Measurements from ENCODE around the gene FBXO38. TPM values are rescaled to one million over a fixed set of nuclear protein-coding genes. Genes with fewer than 3 reads are reported as not detected.

FBXO38 gene
- total RNA-seq, 1 experiment from 2014 or later: 35.8 TPM

DNA sequence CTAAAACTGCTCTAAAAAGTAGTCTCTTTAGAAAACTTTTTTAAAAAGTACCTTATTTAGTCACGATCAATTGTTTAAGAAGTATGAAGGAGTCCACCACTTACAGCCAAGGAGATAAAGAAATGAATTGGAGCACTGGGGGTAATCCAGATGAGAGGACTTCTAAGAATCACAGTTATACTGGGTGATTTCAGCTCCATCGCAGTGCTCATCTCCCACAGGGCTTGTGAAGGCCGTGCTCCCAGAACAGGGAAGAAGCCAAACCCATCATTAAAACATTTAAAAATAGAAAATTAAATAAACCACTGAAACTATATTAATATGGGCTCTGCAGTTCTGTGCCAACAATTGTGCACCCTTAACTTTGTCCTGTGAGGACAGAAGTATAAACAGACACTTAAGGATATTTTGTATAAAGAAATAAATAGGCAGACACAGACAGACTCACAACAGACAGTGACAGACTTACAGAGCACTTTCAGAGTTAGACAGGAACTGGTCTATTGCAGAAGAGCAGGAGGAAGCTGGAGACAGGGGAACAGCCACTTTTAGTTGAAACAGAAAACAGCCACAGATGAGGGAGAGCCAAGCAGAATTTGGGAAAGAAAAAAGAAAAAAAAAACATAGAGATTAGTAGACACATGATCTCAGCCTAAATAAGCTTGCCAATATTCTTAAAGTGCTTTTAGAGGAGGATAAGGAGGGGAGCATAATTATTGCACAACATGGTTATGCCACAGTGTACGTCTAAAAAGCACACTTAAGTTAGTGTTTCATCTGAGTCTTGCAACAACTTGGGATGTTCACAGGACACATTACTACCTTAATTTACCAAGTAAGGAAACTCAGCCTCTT is 81.8 kb downstream of the FBXO38 start:
- ChIA-PET POLR2A (no interaction called here), CTCF (interaction anchor here (1.5 kb wide), 1 partner anchor 265 kb away, joined by 6 read pairs; no protein-coding TSS in a partner anchor)
- Mint-ChIP-seq H3K4me1 (no peaks in the 10 kb centered on the region), H3K9me3 (no peaks in the 10 kb centered on the region), H3K36me3 (no peaks in the 10 kb centered on the region), H3K4me3 (no peak overlapping the region), H3K27ac (no peak overlapping the region), H3K27me3 (ENCODE audit: low read depth) (no peaks in the 10 kb centered on the region; the same call in 1 of the 2 replicates)
- ATAC-seq (no peak), DNase-seq (ENCODE audit: low spot score) (no peak)
- TF ChIP-seq TEAD4 (CRISPR knock-in tag; IDR thresholded peaks at IDR 0.05) (no peak), SMAD3 (CRISPR knock-in tag; IDR thresholded peaks at IDR 0.05; ENCODE audit: borderline replicate concordance) (no peak), MYBL2 (CRISPR knock-in tag; IDR thresholded peaks at IDR 0.05) (no peak)
- TF ChIP-seq, protein P1, sequence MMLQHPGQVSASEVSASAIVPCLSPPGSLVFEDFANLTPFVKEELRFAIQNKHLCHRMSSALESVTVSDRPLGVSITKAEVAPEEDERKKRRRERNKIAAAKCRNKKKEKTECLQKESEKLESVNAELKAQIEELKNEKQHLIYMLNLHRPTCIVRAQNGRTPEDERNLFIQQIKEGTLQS (CRISPR knock-in tag; conservative IDR thresholded peaks at IDR 0.05): no peak
- TF ChIP-seq, protein P2, sequence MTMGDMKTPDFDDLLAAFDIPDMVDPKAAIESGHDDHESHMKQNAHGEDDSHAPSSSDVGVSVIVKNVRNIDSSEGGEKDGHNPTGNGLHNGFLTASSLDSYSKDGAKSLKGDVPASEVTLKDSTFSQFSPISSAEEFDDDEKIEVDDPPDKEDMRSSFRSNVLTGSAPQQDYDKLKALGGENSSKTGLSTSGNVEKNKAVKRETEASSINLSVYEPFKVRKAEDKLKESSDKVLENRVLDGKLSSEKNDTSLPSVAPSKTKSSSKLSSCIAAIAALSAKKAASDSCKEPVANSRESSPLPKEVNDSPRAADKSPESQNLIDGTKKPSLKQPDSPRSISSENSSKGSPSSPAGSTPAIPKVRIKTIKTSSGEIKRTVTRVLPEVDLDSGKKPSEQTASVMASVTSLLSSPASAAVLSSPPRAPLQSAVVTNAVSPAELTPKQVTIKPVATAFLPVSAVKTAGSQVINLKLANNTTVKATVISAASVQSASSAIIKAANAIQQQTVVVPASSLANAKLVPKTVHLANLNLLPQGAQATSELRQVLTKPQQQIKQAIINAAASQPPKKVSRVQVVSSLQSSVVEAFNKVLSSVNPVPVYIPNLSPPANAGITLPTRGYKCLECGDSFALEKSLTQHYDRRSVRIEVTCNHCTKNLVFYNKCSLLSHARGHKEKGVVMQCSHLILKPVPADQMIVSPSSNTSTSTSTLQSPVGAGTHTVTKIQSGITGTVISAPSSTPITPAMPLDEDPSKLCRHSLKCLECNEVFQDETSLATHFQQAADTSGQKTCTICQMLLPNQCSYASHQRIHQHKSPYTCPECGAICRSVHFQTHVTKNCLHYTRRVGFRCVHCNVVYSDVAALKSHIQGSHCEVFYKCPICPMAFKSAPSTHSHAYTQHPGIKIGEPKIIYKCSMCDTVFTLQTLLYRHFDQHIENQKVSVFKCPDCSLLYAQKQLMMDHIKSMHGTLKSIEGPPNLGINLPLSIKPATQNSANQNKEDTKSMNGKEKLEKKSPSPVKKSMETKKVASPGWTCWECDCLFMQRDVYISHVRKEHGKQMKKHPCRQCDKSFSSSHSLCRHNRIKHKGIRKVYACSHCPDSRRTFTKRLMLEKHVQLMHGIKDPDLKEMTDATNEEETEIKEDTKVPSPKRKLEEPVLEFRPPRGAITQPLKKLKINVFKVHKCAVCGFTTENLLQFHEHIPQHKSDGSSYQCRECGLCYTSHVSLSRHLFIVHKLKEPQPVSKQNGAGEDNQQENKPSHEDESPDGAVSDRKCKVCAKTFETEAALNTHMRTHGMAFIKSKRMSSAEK (CRISPR knock-in tag; IDR thresholded peaks at IDR 0.05; ENCODE audit: borderline replicate concordance): no peak

DNA sequence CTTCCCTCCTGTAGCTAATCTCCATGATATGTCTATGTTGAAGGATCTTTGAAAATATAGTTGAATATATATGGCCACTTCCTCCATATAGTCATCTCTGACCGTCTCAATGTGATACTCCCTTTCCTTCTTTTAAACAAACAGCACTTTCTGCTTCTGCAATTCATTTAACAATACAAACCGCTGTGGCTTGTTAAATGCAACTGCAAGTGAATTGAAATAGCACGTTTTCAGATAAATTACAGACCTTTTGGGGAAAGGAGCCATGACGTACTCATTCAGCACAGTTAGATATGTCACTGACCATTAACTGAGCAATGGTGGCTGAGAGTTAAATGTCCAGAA is 82.5 kb downstream of the FBXO38 start:
- TF ChIP-seq, protein P3, sequence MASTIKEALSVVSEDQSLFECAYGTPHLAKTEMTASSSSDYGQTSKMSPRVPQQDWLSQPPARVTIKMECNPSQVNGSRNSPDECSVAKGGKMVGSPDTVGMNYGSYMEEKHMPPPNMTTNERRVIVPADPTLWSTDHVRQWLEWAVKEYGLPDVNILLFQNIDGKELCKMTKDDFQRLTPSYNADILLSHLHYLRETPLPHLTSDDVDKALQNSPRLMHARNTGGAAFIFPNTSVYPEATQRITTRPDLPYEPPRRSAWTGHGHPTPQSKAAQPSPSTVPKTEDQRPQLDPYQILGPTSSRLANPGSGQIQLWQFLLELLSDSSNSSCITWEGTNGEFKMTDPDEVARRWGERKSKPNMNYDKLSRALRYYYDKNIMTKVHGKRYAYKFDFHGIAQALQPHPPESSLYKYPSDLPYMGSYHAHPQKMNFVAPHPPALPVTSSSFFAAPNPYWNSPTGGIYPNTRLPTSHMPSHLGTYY (CRISPR knock-in tag; IDR thresholded peaks at IDR 0.05): no peak
- TF ChIP-seq, protein P4, sequence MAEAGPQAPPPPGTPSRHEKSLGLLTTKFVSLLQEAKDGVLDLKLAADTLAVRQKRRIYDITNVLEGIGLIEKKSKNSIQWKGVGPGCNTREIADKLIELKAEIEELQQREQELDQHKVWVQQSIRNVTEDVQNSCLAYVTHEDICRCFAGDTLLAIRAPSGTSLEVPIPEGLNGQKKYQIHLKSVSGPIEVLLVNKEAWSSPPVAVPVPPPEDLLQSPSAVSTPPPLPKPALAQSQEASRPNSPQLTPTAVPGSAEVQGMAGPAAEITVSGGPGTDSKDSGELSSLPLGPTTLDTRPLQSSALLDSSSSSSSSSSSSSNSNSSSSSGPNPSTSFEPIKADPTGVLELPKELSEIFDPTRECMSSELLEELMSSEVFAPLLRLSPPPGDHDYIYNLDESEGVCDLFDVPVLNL (CRISPR knock-in tag; IDR thresholded peaks at IDR 0.05; ENCODE audit: borderline replicate concordance, low read depth): no peak
- TF ChIP-seq GTF2I (CRISPR knock-in tag; conservative IDR thresholded peaks at IDR 0.05): no peak
- TF ChIP-seq OVOL2 (CRISPR knock-in tag; IDR thresholded peaks at IDR 0.05; ENCODE audit: borderline replicate concordance): no peak
- TF ChIP-seq CREM (CRISPR knock-in tag; IDR thresholded peaks at IDR 0.05): no peak
- TF ChIP-seq, protein P1 (CRISPR knock-in tag; conservative IDR thresholded peaks at IDR 0.05): no peak
- TF ChIP-seq ZBTB21 (CRISPR knock-in tag; IDR thresholded peaks at IDR 0.05; ENCODE audit: borderline replicate concordance): no peak
- TF ChIP-seq, protein P5, sequence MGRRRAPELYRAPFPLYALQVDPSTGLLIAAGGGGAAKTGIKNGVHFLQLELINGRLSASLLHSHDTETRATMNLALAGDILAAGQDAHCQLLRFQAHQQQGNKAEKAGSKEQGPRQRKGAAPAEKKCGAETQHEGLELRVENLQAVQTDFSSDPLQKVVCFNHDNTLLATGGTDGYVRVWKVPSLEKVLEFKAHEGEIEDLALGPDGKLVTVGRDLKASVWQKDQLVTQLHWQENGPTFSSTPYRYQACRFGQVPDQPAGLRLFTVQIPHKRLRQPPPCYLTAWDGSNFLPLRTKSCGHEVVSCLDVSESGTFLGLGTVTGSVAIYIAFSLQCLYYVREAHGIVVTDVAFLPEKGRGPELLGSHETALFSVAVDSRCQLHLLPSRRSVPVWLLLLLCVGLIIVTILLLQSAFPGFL (CRISPR knock-in tag; IDR thresholded peaks at IDR 0.05; ENCODE audit: borderline replicate concordance): no peak
- TF ChIP-seq, protein P6, sequence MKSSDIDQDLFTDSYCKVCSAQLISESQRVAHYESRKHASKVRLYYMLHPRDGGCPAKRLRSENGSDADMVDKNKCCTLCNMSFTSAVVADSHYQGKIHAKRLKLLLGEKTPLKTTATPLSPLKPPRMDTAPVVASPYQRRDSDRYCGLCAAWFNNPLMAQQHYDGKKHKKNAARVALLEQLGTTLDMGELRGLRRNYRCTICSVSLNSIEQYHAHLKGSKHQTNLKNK (CRISPR knock-in tag; IDR thresholded peaks at IDR 0.05): no peak
- TF ChIP-seq TCF7 (CRISPR knock-in tag; IDR thresholded peaks at IDR 0.05; ENCODE audit: low read depth): no peak
- no peak for TF ChIP-seq RORB (CRISPR knock-in tag; IDR thresholded peaks at IDR 0.05)
- TF ChIP-seq RELA (CRISPR knock-in tag; IDR thresholded peaks at IDR 0.05; ENCODE audit: borderline replicate concordance): no peak
- no peak for TF ChIP-seq GABPB1 (CRISPR knock-in tag; IDR thresholded peaks at IDR 0.05)
- TF ChIP-seq, protein P7, sequence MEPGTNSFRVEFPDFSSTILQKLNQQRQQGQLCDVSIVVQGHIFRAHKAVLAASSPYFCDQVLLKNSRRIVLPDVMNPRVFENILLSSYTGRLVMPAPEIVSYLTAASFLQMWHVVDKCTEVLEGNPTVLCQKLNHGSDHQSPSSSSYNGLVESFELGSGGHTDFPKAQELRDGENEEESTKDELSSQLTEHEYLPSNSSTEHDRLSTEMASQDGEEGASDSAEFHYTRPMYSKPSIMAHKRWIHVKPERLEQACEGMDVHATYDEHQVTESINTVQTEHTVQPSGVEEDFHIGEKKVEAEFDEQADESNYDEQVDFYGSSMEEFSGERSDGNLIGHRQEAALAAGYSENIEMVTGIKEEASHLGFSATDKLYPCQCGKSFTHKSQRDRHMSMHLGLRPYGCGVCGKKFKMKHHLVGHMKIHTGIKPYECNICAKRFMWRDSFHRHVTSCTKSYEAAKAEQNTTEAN (CRISPR knock-in tag; IDR thresholded peaks at IDR 0.05): no peak
- TF ChIP-seq, protein P8, sequence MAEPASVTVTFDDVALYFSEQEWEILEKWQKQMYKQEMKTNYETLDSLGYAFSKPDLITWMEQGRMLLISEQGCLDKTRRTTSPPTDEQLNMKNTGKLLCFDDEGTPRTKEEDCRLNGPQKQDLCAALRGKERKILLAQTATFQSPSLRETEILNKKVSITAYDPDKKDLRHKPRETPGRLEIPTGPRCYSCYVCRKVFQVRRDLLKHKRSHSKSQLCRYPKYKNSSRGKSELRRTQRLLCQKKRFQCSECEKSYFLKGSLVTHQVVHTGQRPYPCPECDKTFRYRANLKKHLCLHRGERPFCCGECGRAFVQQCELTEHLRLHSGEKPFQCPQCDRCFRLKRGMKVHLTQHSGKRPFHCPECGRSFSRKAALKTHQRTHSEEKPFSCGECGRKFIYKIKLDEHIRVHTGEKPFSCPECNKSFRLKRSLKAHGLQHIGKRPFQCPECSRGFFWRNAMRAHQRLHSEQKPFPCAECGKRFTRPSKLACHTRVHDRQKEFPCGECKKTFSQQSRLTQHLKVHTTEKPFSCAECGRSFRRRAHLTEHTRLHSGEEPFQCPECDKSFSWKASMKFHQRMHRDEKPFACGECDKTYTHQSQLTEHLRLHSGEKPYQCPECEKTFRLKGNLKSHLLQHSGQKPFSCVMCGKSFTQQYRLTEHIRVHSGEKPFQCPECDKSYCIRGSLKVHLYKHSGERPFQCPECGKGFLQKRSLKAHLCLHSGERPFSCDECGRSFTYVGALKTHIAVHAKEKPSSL (CRISPR knock-in tag; conservative IDR thresholded peaks at IDR 0.05): no peak
- TF ChIP-seq ZNF396 (CRISPR knock-in tag; IDR thresholded peaks at IDR 0.05; ENCODE audit: borderline replicate concordance): no peak
- no peak for TF ChIP-seq ZNF671 (CRISPR knock-in tag; IDR thresholded peaks at IDR 0.05)
- ATAC-seq (no peak), DNase-seq (ENCODE audit: low spot score) (no peak)
- Mint-ChIP-seq H3K27ac (no peak overlapping the region), H3K4me1 (no peaks in the 10 kb centered on the region), H3K9me3 (no peaks in the 10 kb centered on the region), H3K27me3 (ENCODE audit: low read depth) (no peaks in the 10 kb centered on the region; the same call in 1 of the 2 replicates), H3K4me3 (no peak overlapping the region), H3K36me3 (no peaks in the 10 kb centered on the region)
- ChIA-PET POLR2A (no interaction called here), CTCF (interaction anchor here (1.5 kb wide), 1 partner anchor 265 kb away, joined by 6 read pairs; no protein-coding TSS in a partner anchor)
